Activated T-helper 17 cell treated with anti-CD3 and anti-CD28 coated beads, Interleukin-2, amount 50 U/mL, for 72 hours (primary cell): ENCODE results near the gene CALML3. TPM values are rescaled to one million over a fixed set of nuclear protein-coding genes. Genes with fewer than 3 reads are reported as not detected.

Experiments used
- ATAC-seq: fragments of 150-1000 bp; cut with Tn5 transposase; replicated peaks from 2 replicates; pipeline ENCODE4 v1.10.0; 2021; ENCODE audit warnings: mild to moderate bottlenecking, moderate library complexity
- H3K27ac Mint-ChIP-seq: one replicate; pipeline ENCODE4 v1.8.0; 2022; ENCODE audit warnings: mixed read lengths
- H3K27me3 Mint-ChIP-seq: one replicate; pipeline ENCODE4 v1.8.0; 2022; ENCODE audit warnings: mixed read lengths
- H3K36me3 Mint-ChIP-seq: one replicate; pipeline ENCODE4 v1.8.0; 2022; ENCODE audit warnings: low read depth, mild to moderate bottlenecking, mixed read lengths
- H3K4me1 Mint-ChIP-seq: one replicate; pipeline ENCODE4 v1.8.0; 2022; ENCODE audit warnings: mixed read lengths
- H3K4me3 Mint-ChIP-seq: one replicate; pipeline ENCODE4 v1.8.0; 2022; ENCODE audit warnings: mild to moderate bottlenecking, mixed read lengths
- H3K9me3 Mint-ChIP-seq: one replicate; pipeline ENCODE4 v1.8.0; 2022; ENCODE audit warnings: mixed read lengths
- total RNA-seq, 2 donors: library from RNA; stranded (reverse); gene quantifications; one replicate each; pipeline ENCODE4 v1.2.3, GENCODE V29; 2022

The CALML3 gene
- total RNA-seq, 2 donors from 2014 or later, result not detected

- Mint-ChIP-seq H3K9me3 (no peaks in the 10 kb centered on the region), H3K36me3 (no peaks in the 10 kb centered on the region), H3K4me3 (no peak overlapping the region), H3K4me1 (no peaks in the 10 kb centered on the region), H3K27ac (no peak overlapping the region), H3K27me3 (no peaks in the 10 kb centered on the region)
- ATAC-seq, result no peak
Observed at GRCh38 chr10:5575144-5575481, 50.4 kb downstream of the CALML3 start.

GRCh38 chr10:5575482-5576153 lies 50.9 kb downstream of the CALML3 start:
- no peak overlapping the region for H3K4me3 Mint-ChIP-seq
- H3K4me1 Mint-ChIP-seq, result no peaks in the 10 kb centered on the region
- no peaks in the 10 kb centered on the region for H3K27me3 Mint-ChIP-seq
- no peak for ATAC-seq
- no peak overlapping the region for H3K27ac Mint-ChIP-seq
- H3K9me3 Mint-ChIP-seq, result no peaks in the 10 kb centered on the region
- H3K36me3 Mint-ChIP-seq, result no peaks in the 10 kb centered on the region

- H3K4me1 Mint-ChIP-seq, result no peaks in the 10 kb centered on the region
- no peaks in the 10 kb centered on the region for H3K27me3 Mint-ChIP-seq
- no peaks in the 10 kb centered on the region for H3K36me3 Mint-ChIP-seq
- H3K27ac Mint-ChIP-seq, result no peak overlapping the region
- no peaks in the 10 kb centered on the region for H3K9me3 Mint-ChIP-seq
- ATAC-seq, result no peak
- no peak overlapping the region for H3K4me3 Mint-ChIP-seq
Observed at GRCh38 chr10:5576154-5576748, 51.5 kb downstream of the CALML3 start.

Other genes with a start within 250 kb of the CALML3 start
- gene UCN3, start 160.0 kb upstream of the CALML3 start, total RNA-seq, result not detected
- gene TUBAL3, start 120.1 kb upstream of the CALML3 start, total RNA-seq, result not detected
- 10 to 100 TPM; 17.0 to 39.6 TPM for gene NET1, start 112.4 kb upstream of the CALML3 start, total RNA-seq
- not detected for gene CALML5, start 25.4 kb upstream of the CALML3 start, total RNA-seq
- gene ASB13, start 141.6 kb downstream of the CALML3 start, total RNA-seq, result 1 to 10 TPM; 3.5 to 6.8 TPM
- gene TASOR2, start 159.9 kb downstream of the CALML3 start, total RNA-seq, result 10 to 100 TPM; 48.9 to 51.6 TPM